Testis (tissue), 3 donors: ENCODE measurements around the gene PTPDC1. TPM values are rescaled to one million over a fixed set of nuclear protein-coding genes. Genes with fewer than 3 reads are reported as not detected.

Experiments used
- DNase-seq: peaks from one replicate; pipeline ENCODE4 v3.0.0-alpha.2; 2019
- H3K27ac ChIP-seq, 2 donors: fragments of 200-600 bp; sonication (generic); one replicate each; pipeline ENCODE4 v1.5.1; 2019
- H3K27me3 ChIP-seq: fragments of 200-600 bp; sonication (generic); one replicate; pipeline ENCODE4 v1.5.1; 2019
- H3K36me3 ChIP-seq: fragments of 200-600 bp; sonication (generic); one replicate; pipeline ENCODE4 v1.5.1; 2017; ENCODE audit warnings: low read depth; ENCODE audit errors: missing control alignments
- H3K4me1 ChIP-seq: fragments of 200-600 bp; sonication (generic); one replicate; pipeline ENCODE4 v1.5.1; 2019
- H3K4me3 ChIP-seq, 2 donors: fragments of 200-600 bp; sonication (generic); one replicate each; pipeline ENCODE4 v1.5.1; 2017 to 2019
- H3K9me3 ChIP-seq: fragments of 200-600 bp; sonication (generic); one replicate; pipeline ENCODE4 v1.5.1; 2017
- POLR2A ChIP-seq: fragments of 450-650 bp; IDR thresholded peaks from one replicate; pipeline ENCODE4 v1.6.1; 2017; ENCODE audit warnings: antibody characterized with exemption, mild to moderate bottlenecking, moderate library complexity
- whole genome bisulfite sequencing, 2 donors: methylation state at CpG; one replicate each; pipeline ENCODE4 v1.1.5; 2018; 5-methylcytosine and 5-hydroxymethylcytosine counted together
- intact Hi-C: fragments of 100-400 bp; cut with DNase I; formaldehyde crosslinking; loops from one replicate; pipeline ENCODE4 v1.15.1; 2023; ENCODE audit warnings: low total_unique reads
- polyA plus RNA-seq: library from polyadenylated mRNA; stranded (reverse); fragments of 350-450 nt; fragmentation: Illumina TruSeq; extraction: RNeasy Lipid Tissue Mini Kit (QIAGEN cat#74804); gene quantifications from one replicate; pipeline ENCODE4 v1.2.3, GENCODE V29; 2014; ENCODE audit warnings: low read depth, low replicate concordance; ENCODE audit not compliant: insufficient read depth
- total RNA-seq, 2 donors: library from RNA; depleted of rRNA; stranded (reverse); fragments of >200 nt; gene quantifications; one replicate each; pipeline ENCODE4 v1.2.3, GENCODE V29; 2016
- TF ChIP-seq, protein P1 (sequence below), 3 experiments: fragments of 450-650 bp in 2 of 3; fragments of 200-600 bp in 1 of 3; sonication (generic) in 1 of 3; IDR thresholded peaks; one replicate each; pipeline ENCODE4 v1.5.1; 2016 to 2019; ENCODE audit warnings: antibody characterized with exemption in 3 of 3, mild to moderate bottlenecking in 2 of 3, moderate library complexity in 1 of 3

PTPDC1 gene
- total and polyA plus RNA-seq, 3 donors from 2014 or later: 18.3 to 35.0 (median 32.3) TPM

DNA sequence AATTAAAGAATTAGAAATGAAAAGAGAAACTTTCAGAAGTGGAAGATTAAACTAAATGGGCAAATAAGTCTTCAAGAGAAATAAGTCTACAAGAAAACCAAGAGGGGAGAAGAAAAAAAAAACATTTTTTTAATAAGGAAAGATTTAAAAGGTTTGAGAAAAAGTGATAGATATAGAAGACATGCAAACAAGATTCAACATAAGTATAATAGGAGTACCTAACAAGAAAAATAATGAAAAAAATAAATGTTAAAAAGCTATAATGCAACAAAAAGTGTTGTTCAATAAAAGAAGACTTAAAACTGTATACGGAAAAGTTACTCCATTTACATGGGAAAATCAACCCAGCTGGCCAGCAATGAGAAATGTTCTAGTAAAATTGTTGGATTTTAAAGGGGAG lies 42.6 kb downstream of the PTPDC1 start:
- no peak overlapping the region for H3K27ac ChIP-seq
- intact Hi-C loops: no loop called here
- H3K27me3 ChIP-seq: no peaks in the 10 kb centered on the region
- H3K4me1 ChIP-seq: no peaks in the 10 kb centered on the region
- H3K4me3 ChIP-seq: no peak overlapping the region
- WGBS, 2 donors: 97% methylated on average over 1 of the region's 1 CpG
- no peaks in the 10 kb centered on the region for H3K36me3 ChIP-seq
- no peak for TF ChIP-seq POLR2A
- TF ChIP-seq, protein P1, sequence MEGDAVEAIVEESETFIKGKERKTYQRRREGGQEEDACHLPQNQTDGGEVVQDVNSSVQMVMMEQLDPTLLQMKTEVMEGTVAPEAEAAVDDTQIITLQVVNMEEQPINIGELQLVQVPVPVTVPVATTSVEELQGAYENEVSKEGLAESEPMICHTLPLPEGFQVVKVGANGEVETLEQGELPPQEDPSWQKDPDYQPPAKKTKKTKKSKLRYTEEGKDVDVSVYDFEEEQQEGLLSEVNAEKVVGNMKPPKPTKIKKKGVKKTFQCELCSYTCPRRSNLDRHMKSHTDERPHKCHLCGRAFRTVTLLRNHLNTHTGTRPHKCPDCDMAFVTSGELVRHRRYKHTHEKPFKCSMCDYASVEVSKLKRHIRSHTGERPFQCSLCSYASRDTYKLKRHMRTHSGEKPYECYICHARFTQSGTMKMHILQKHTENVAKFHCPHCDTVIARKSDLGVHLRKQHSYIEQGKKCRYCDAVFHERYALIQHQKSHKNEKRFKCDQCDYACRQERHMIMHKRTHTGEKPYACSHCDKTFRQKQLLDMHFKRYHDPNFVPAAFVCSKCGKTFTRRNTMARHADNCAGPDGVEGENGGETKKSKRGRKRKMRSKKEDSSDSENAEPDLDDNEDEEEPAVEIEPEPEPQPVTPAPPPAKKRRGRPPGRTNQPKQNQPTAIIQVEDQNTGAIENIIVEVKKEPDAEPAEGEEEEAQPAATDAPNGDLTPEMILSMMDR (IDR thresholded peaks at IDR 0.05): no peak
- H3K9me3 ChIP-seq: no peaks in the 10 kb centered on the region
- no peak for DNase-seq

DNA sequence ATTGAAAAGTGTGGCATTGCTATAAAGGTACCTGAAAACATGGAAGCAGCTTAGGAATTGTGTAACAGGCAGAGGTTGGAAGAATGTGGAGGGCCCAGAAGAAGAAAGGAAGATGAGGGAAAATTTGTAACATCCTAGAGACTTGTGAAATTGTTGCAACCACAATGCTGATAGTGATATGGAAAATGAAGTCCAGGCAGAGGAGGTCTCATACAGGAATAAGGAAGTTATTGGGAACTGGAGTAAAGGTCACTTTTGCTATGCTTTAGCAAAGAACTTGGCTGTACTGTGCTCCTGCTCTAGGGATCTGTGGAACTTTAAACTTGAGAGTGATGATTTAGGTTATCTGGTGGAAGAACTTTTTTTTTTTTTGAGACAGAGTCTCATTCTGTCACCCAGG lies 43.5 kb downstream of the PTPDC1 start:
- intact Hi-C loops: no loop called here
- TF ChIP-seq POLR2A: no peak
- TF ChIP-seq, protein P1 (IDR thresholded peaks at IDR 0.05): no peak
- Histone ChIP-seq H3K9me3 (no peaks in the 10 kb centered on the region), H3K27ac (no peak overlapping the region), H3K27me3 (no peaks in the 10 kb centered on the region), H3K4me1 (no peaks in the 10 kb centered on the region), H3K36me3 (no peaks in the 10 kb centered on the region), H3K4me3 (no peak overlapping the region)
- DNase-seq: no peak

DNA sequence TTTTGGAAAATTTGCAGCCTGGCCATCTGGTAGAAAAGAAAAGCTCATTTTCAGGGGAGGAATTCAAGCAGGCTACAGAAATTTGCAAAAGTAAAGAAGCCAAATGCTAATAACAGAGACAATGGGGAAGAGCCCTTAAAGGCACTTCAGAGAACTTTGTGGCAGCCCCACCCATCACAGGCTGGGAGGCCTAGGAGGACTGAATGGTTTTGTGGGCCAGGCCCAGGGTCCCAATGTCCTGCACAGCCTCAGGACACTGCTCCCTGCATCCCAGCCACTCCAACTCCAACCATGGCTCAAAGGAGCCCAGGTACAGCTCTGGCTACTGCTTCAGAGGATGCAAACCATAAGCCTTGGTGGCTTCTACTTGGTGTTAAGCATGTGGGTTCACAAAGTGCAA lies 44.3 kb downstream of the PTPDC1 start:
- Histone ChIP-seq H3K27ac (no peak overlapping the region), H3K36me3 (no peaks in the 10 kb centered on the region), H3K4me3 (no peak overlapping the region), H3K9me3 (no peaks in the 10 kb centered on the region), H3K4me1 (no peaks in the 10 kb centered on the region), H3K27me3 (no peaks in the 10 kb centered on the region)
- TF ChIP-seq, protein P1 (IDR thresholded peaks at IDR 0.05): no peak
- no peak for TF ChIP-seq POLR2A
- intact Hi-C loops: no loop called here
- DNase-seq: no peak

DNA sequence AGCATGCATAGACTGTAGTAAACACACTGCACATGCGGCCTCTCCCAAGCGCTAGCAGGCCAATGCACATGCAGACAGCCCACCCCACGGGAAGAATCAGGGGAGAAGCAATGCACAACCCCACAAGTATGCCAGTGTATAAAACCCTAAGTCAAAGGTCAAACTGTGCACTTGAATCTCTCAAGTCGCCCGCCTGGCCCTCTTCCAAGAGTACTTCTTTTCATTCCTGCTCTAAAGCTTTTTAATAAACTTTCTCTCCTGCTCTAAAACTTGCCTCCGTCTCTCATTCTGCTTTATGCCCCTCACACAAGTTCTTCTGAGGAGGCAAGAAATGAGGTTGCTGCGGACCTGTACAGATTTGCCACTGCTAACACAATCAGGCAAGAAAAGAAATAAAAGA lies 50.4 kb downstream of the PTPDC1 start:
- DNase-seq: no peak
- intact Hi-C loops: no loop called here
- H3K36me3 ChIP-seq: no peaks in the 10 kb centered on the region
- no peak overlapping the region for H3K4me3 ChIP-seq
- TF ChIP-seq, protein P1 (IDR thresholded peaks at IDR 0.05): no peak
- no peak for TF ChIP-seq POLR2A
- no peaks in the 10 kb centered on the region for H3K27me3 ChIP-seq
- H3K9me3 ChIP-seq: no peaks in the 10 kb centered on the region
- peak overlapping the region; percentile 9 to 74 for H3K27ac ChIP-seq
- peaks cover 21% of the 10 kb centered on the region for H3K4me1 ChIP-seq
- WGBS, 2 donors: 73 to 79% methylated on average over 7 of the region's 7 CpGs

DNA sequence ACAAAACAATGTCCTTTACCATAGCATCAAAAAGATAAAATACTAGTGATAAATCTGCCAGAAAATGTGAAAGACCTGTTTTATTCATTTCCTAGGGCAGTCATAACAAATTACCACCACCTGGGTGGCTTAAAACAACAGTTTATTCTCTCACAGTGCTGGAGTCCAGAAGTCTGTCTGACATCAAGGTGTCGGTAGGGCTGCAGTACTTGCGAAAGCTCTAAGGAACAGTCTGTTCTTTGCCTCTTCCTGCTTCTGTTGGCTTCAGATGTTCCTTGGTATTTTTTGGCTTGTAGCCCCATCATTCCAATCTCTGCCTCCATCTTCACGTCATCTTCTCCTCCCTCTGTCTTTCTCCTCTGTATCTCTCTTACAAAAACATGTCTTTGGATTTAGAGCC lies 51.0 kb downstream of the PTPDC1 start:
- Histone ChIP-seq H3K4me3 (no peak overlapping the region), H3K27me3 (no peaks in the 10 kb centered on the region), H3K27ac (peak overlapping the region in 1 of 2 donors; percentile 74), H3K9me3 (no peaks in the 10 kb centered on the region), H3K36me3 (no peaks in the 10 kb centered on the region), H3K4me1 (peaks cover 24% of the 10 kb centered on the region)
- intact Hi-C loops: no loop called here
- WGBS, 2 donors: 23 to 25% methylated on average over 3 of the region's 3 CpGs
- TF ChIP-seq POLR2A: no peak
- TF ChIP-seq, protein P1 (IDR thresholded peaks at IDR 0.05): no peak
- DNase-seq: peak; percentile 36
